B cell (primary cell): ENCODE results near the gene MNT.

Experiments used
- EZH2 ChIP-seq: IDR thresholded peaks from 2 replicates; pipeline ENCODE4 v1.6.1; 2012; ENCODE audit warnings: borderline replicate concordance, low read depth, mild to moderate bottlenecking, moderate library complexity, low read length; ENCODE audit not compliant: insufficient read depth, poor library complexity, severe bottlenecking
- TF ChIP-seq, protein P1 (sequence below): fragments of 200-600 bp; IDR thresholded peaks from one replicate; pipeline ENCODE4 v1.8.0; 2022; ENCODE audit warnings: antibody characterized with exemption, mild to moderate bottlenecking

DNA sequence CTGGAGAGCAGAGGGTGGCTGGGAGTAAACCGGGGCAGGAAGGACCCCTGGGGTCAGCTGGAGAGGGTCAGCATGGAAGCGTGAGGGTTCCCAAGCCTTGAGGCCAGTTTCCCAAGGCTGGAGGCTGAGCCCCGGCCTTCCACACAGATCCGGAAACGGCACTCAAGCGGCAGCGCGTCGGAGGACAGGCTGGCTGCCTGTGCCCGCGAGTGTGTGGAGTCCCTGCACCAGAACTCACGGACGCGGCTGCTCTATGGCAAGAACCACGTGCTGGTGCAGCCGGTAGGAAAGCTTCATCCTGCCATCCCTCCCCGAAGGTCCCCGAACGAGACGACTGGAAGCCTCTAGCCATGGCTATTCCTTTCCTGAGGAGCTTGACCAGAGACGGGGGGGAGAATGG is 37.5 kb downstream of the MNT start:
- TF ChIP-seq, protein P1, sequence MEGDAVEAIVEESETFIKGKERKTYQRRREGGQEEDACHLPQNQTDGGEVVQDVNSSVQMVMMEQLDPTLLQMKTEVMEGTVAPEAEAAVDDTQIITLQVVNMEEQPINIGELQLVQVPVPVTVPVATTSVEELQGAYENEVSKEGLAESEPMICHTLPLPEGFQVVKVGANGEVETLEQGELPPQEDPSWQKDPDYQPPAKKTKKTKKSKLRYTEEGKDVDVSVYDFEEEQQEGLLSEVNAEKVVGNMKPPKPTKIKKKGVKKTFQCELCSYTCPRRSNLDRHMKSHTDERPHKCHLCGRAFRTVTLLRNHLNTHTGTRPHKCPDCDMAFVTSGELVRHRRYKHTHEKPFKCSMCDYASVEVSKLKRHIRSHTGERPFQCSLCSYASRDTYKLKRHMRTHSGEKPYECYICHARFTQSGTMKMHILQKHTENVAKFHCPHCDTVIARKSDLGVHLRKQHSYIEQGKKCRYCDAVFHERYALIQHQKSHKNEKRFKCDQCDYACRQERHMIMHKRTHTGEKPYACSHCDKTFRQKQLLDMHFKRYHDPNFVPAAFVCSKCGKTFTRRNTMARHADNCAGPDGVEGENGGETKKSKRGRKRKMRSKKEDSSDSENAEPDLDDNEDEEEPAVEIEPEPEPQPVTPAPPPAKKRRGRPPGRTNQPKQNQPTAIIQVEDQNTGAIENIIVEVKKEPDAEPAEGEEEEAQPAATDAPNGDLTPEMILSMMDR, result no peak
- no peak for TF ChIP-seq EZH2
